ENCODE measurements around the gene DCAF7.

Gene DCAF7

GRCh38 chr17:63549946-63550816 is at the start of gene DCAF7:
Gene DCAF7 (plus strand): TSS chr17:63550477. CDS start chr17:63550678, 201 bp downstream.
- DNase-seq, result peak; percentile 98 to 99

DNA sequence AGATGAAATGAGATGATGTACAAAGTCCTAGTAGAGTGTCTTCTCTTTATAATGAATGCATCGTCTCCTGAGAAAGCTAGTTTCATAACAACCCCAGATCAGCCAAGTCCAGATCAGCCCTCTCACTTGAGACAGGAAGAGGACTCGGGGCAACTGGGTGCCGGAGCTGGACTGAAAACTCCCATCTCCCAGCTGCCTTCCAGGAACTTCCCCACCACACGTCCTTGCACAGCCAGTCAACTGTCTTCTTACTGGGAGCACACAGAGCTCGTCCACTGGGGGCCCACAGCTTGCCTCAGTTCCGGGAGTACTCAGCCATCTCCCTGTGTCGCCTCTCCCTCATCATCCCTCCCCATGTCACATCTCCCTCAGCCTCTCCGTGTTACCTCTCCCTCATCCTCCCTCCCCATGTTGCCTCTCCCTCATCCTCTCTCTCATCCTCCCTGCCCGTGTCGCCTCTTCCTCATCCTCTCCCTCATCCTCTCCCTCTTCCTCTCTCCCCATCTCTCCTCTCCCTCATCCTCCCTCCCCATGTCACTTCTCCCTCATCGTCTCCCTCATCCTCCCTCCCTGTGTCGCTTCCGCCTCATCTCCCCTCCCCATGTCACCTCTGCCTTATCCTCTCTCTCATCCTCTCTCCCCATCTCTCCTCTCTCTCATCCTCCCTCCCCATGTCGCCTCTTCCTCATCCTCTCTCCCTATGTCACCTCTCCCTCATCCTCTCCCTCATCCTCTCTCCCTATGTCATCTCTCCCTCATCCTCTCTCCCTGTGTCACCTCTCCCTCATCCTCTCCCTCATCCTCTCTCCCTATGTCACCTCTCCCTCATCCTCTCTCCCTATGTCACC is 49.5 kb upstream of the DCAF7 start:
- no peak for DNase-seq

- peak in 1 of 2 experiments; percentile 17 for DNase-seq
Measured at GRCh38 chr17:63503341-63503705, 47.0 kb upstream of the DCAF7 start.

- DNase-seq, result no peak
Measured at GRCh38 chr17:63504261-63504660, 46.0 kb upstream of the DCAF7 start.

GRCh38 chr17:63505341-63505740 is 44.9 kb upstream of the DCAF7 start:
- no peak for DNase-seq

- no peak for DNase-seq
Measured at GRCh38 chr17:63506627-63507026, 43.6 kb upstream of the DCAF7 start.

GRCh38 chr17:63511331-63511730 is 38.9 kb upstream of the DCAF7 start:
- no peak for DNase-seq

DNA sequence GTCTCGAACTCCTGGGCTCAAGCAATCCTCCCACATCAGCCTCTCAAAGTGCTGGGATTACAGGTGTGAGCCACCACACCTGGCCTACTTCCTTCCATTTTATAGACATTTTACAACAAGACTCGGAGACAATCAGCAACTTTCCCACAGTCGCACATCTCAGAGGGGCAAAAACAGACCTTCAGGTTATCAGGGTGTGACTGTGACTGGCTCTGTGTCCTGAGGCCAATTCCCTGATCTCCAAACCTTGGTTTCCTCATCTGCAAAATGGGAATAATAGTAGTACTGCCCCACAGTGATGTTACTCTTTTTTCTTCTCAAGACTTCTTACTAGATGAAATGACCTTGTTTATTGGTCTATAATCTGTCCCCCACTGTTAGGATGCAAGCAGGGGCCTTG is 37.9 kb upstream of the DCAF7 start:
- no peak for DNase-seq

GRCh38 chr17:63512896-63513644 is 37.2 kb upstream of the DCAF7 start:
- no peak for DNase-seq

- no peak for DNase-seq
Measured at GRCh38 chr17:63514477-63514876, 35.8 kb upstream of the DCAF7 start.

DNA sequence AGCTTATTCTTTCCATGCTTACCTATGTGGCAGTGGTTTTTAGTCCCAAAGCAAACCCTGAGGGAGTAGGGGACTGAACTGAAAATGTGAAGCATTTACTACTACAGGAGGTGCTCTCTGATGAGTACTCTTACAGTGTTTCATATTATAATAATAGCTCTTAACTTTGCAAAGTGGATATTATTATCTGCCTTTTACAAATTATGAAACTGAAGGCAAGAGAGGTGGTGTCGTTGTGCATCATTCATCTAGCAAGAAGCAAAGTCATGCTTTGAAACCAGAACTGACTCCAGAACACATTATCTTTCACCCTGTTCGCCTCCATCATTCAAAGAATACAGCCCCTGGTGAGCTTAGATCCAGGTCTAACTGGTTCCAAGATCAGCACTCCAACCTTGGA is 35.3 kb upstream of the DCAF7 start:
- no peak for DNase-seq

DNA sequence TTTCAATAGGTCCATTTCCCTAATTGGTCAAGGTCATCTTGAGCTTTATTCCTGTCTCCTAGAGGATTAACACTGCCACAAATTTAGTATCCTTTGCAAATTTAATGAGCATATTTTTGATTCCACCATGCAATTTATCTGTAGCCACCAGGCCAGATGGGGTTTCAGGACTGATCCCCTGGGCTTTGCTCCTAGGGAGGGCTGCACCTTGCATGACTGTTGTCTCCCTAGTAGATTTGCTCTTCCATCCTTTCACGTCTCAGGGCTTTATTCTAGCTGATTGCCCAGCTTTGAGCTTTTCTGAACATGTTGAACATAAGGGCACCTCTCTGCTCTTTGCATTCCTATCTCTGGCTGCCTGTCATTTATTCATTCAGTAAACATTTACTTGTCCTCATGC is 34.9 kb upstream of the DCAF7 start:
- no peak for DNase-seq

- DNase-seq, result no peak
Measured at GRCh38 chr17:63516910-63517824, 33.1 kb upstream of the DCAF7 start.

GRCh38 chr17:63517825-63518534 is 32.3 kb upstream of the DCAF7 start:
- DNase-seq, result no peak

GRCh38 chr17:63519116-63519881 is 31.0 kb upstream of the DCAF7 start:
- no peak for DNase-seq

- DNase-seq, result peak in 1 of 2 experiments; percentile 38
Measured at GRCh38 chr17:63519972-63520882, 30.1 kb upstream of the DCAF7 start.

- no peak for DNase-seq
Measured at GRCh38 chr17:63523253-63523855, 26.9 kb upstream of the DCAF7 start, which contains the start of gene KCNH6. Gene KCNH6 (plus strand): TSS chr17:63523358. CDS start chr17:63523414, 56 bp downstream.

GRCh38 chr17:63524051-63524450 is 26.2 kb upstream of the DCAF7 start:
- DNase-seq, result no peak

All from NCI-H446 (cell line).